Endothelial cell of umbilical vein (primary cell): ENCODE results near the gene SPON1. TPM values are rescaled to one million over a fixed set of nuclear protein-coding genes. Genes with fewer than 3 reads are reported as not detected.

ENCODE experiments used
- BruUV-seq: library from RNA; stranded (reverse); fragments of 400-500 nt; replicated peaks from 2 replicates; lab custom pipeline; 2021; lab: Mats Ljungman, UMichigan
- CTCF ChIA-PET: fragments of 300-600, 350-600 bp; sonication (Branson Sonifier 250); formaldehyde crosslinking; loops from one replicate; lab custom pipeline; 2021; ENCODE audit warnings: antibody characterized with exemption, inconsistent platforms; lab: Charles Lee
- POLR2A ChIA-PET: fragments of 300-600, 350-600 bp; sonication (Branson Sonifier 250); formaldehyde crosslinking; loops from one replicate; lab custom pipeline; 2021; ENCODE audit warnings: antibody characterized with exemption, inconsistent platforms; lab: Charles Lee
- DNase-seq: peaks from one replicate; pipeline ENCODE4 v3.0.0-alpha.2; 2011; ENCODE audit warnings: low read depth, low spot score
- FAIRE-seq: peaks from 2 replicates; lab custom pipeline; 2011; peaks lifted over from hg19 to GRCh38; lab: Jason Lieb, UNC
- H2AFZ ChIP-seq: 2 replicates; pipeline ENCODE4 v1.6.0; 2012; ENCODE audit warnings: low read depth, low read length, control low read depth, inconsistent platforms
- H3K27ac ChIP-seq: 2 replicates; pipeline ENCODE4 v1.5.1; 2011; ENCODE audit warnings: low read depth, mild to moderate bottlenecking, control low read depth, low read length, moderate library complexity; ENCODE audit not compliant: insufficient read depth
- H3K27me3 ChIP-seq, 2 experiments: 2 replicates each; pipeline versions ENCODE4 v1.6.0 to v1.6.1; 2011; ENCODE audit warnings: low read length in 2 of 2, mixed read lengths in 1 of 2; ENCODE audit not compliant: control insufficient read depth in 2 of 2, insufficient read depth in 2 of 2
- H3K36me3 ChIP-seq, 2 experiments: 2 replicates in 1 of 2; 3 replicates in 1 of 2; pipeline ENCODE4 v1.5.1; 2011; ENCODE audit warnings: low read length in 2 of 2, mild to moderate bottlenecking in 1 of 2, moderate library complexity in 1 of 2; ENCODE audit not compliant: control insufficient read depth in 2 of 2, insufficient read depth in 2 of 2; ENCODE audit errors: extremely low read depth in 1 of 2
- H3K4me1 ChIP-seq: 3 replicates; pipeline ENCODE4 v1.5.1; 2011; ENCODE audit warnings: mild to moderate bottlenecking, low read length; ENCODE audit not compliant: control insufficient read depth, insufficient read depth; ENCODE audit errors: extremely low read depth
- H3K4me2 ChIP-seq: 2 replicates; pipeline ENCODE4 v1.6.1; 2011; ENCODE audit warnings: low read length, control low read depth, mixed read lengths; ENCODE audit not compliant: insufficient read depth
- H3K4me3 ChIP-seq, 3 experiments: fragments of 200-600 bp in 1 of 3; sonication (generic), shearing (Covaris generic) in 1 of 3; replicated peaks in 1 of 3; 2 replicates each; pipeline ENCODE4 v1.5.1; 2011 to 2016; ENCODE audit warnings: control low read depth in 3 of 3, low read length in 3 of 3, mild to moderate bottlenecking in 2 of 3, inconsistent platforms in 1 of 3, low read depth in 1 of 3, moderate library complexity in 1 of 3; ENCODE audit not compliant: insufficient read depth in 1 of 3
- H3K79me2 ChIP-seq: 2 replicates; pipeline ENCODE4 v1.6.0; 2012; ENCODE audit warnings: low read length, inconsistent platforms; ENCODE audit not compliant: control insufficient read depth, insufficient read depth
- H3K9ac ChIP-seq: replicated peaks from 2 replicates; pipeline ENCODE3; 2011; ENCODE audit warnings: low read length, control low read depth; ENCODE audit not compliant: insufficient read depth; ENCODE audit errors: extremely low read depth
- H3K9me1 ChIP-seq: replicated peaks from 3 replicates; pipeline ENCODE4 v1.6.0; 2011; ENCODE audit warnings: mild to moderate bottlenecking, low read length; ENCODE audit not compliant: control insufficient read depth, insufficient read depth; ENCODE audit errors: extremely low read depth
- H3K9me3 ChIP-seq: replicated peaks from 2 replicates; pipeline ENCODE4 v1.5.1; 2012; ENCODE audit warnings: low read length, inconsistent platforms; ENCODE audit not compliant: control insufficient read depth, insufficient read depth
- H4K20me1 ChIP-seq: replicated peaks from 2 replicates; pipeline ENCODE3; 2011; ENCODE audit warnings: mild to moderate bottlenecking, low read length; ENCODE audit not compliant: control insufficient read depth, insufficient read depth; ENCODE audit errors: extremely low read depth
- CTCF ChIP-seq, 2 donors: IDR thresholded peaks; 1 replicate in 1 of 2; 2 replicates in 1 of 2; pipeline ENCODE4 v1.5.1; 2011; ENCODE audit warnings: low read length in 2 of 2, mild to moderate bottlenecking in 2 of 2, moderate library complexity in 2 of 2, control low read depth in 1 of 2, inconsistent platforms in 1 of 2, low read depth in 1 of 2; ENCODE audit not compliant: insufficient read depth in 1 of 2; ENCODE audit errors: extremely low read depth in 1 of 2
- EZH2 ChIP-seq: IDR thresholded peaks from 2 replicates; pipeline ENCODE4 v1.6.1; 2012; ENCODE audit warnings: borderline replicate concordance, low read depth, mild to moderate bottlenecking, moderate library complexity, low read length, inconsistent platforms; ENCODE audit not compliant: severe bottlenecking
- FOS ChIP-seq: IDR thresholded peaks from 2 replicates; pipeline ENCODE4 v1.6.1; 2011; ENCODE audit warnings: mild to moderate bottlenecking, low read length, moderate library complexity, borderline replicate concordance; ENCODE audit not compliant: insufficient read depth
- GATA2 ChIP-seq: IDR thresholded peaks from 2 replicates; pipeline ENCODE4 v1.7.0; 2011; ENCODE audit warnings: low read depth, mild to moderate bottlenecking, moderate library complexity, mixed read lengths, low read length; ENCODE audit not compliant: insufficient read length, insufficient read depth
- JUN ChIP-seq: IDR thresholded peaks from 2 replicates; pipeline ENCODE4 v1.6.1; 2011; ENCODE audit warnings: borderline replicate concordance, low read depth; ENCODE audit not compliant: insufficient read length, insufficient read depth
- MAX ChIP-seq: IDR thresholded peaks from 2 replicates; pipeline ENCODE4 v1.6.1; 2011; ENCODE audit not compliant: insufficient read depth, insufficient read length
- MYC ChIP-seq: IDR thresholded peaks from one replicate; pipeline ENCODE4 v1.6.1; 2011; ENCODE audit warnings: mild to moderate bottlenecking, low read depth, low read length
- POLR2A ChIP-seq: IDR thresholded peaks from 2 replicates; pipeline ENCODE4 v1.6.1; 2012; ENCODE audit warnings: low read depth, mild to moderate bottlenecking, control low read depth, low read length
- POLR2AphosphoS5 ChIP-seq: IDR thresholded peaks from 2 replicates; pipeline ENCODE4 v1.6.1; 2012; ENCODE audit warnings: low read depth, mild to moderate bottlenecking, control low read depth, low read length, moderate library complexity; ENCODE audit not compliant: insufficient read depth
- dilution Hi-C: fragments of 300-500 bp; cut with MboI; formaldehyde crosslinking; loops from one replicate; pipeline ENCODE4 v1.15.0; 2019; ENCODE audit warnings: low sequenced_read_pairs; ENCODE audit not compliant: extremely low pct_ligation_motif_present
- intact Hi-C: fragments of 100-400 bp; cut with micrococcal nuclease; formaldehyde crosslinking; loops from one replicate; pipeline ENCODE4 v1.10.0; 2022
- polyA plus RNA-seq, 4 experiments: library from polyadenylated mRNA; depleted of rRNA in 3 of 4; stranded (reverse) in 3 of 4; unstranded in 1 of 4; fragments of >200 nt; gene quantifications; 2 replicates each; pipeline versions ENCODE4 v1.2.1 to v1.2.3, GENCODE V29; 2011 to 2012; ENCODE audit warnings: missing spikeins in 1 of 4
- total RNA-seq: library from RNA; stranded (reverse); gene quantifications from 2 replicates; pipeline ENCODE4 v1.2.3, GENCODE V29; 2021

The SPON1 gene
- total and polyA plus RNA-seq, 2 donors (not counting 3 experiments of a cell fraction or from before 2014, with no cell fraction given): 0.31 TPM; not detected in 1

GRCh38 chr11:14109742-14110141 lies 147.2 kb downstream of the SPON1 start:
- no peaks in the 10 kb centered on the region for H3K9me1 ChIP-seq
- no peak overlapping the region for H3K4me3 ChIP-seq
- ChIA-PET POLR2A (no interaction called here), CTCF (interaction anchor here (1.9 kb wide), 1 partner anchor 13 kb away, joined by 5 read pairs; no protein-coding TSS in a partner anchor)
- dilution Hi-C loops: no loop called here
- peaks cover 0 to 3% of the 10 kb centered on the region in 2 experiments for H3K27me3 ChIP-seq
- intact Hi-C loops: no loop called here
- no peak for FAIRE-seq
- H3K9me3 ChIP-seq: no peaks in the 10 kb centered on the region
- no peak overlapping the region for H3K4me2 ChIP-seq
- H3K79me2 ChIP-seq: no peaks in the 10 kb centered on the region
- no peak for DNase-seq
- BruUV-seq: no TSS peak
- TF ChIP-seq POLR2A (no peak), MYC (no peak), MAX (no peak), CTCF (IDR thresholded peaks at IDR 0.05; ENCODE audit: extremely low read depth in 1 of 2, insufficient read depth in 1 of 2, low read depth in 1 of 2, low read length in 2 of 2) (no peak)
- H2AFZ ChIP-seq: no peak overlapping the region
- H3K36me3 ChIP-seq: no peaks in the 10 kb centered on the region
- H3K27ac ChIP-seq: no peak overlapping the region
- H3K9ac ChIP-seq: no peak overlapping the region
- no peaks in the 10 kb centered on the region for H3K4me1 ChIP-seq
- H4K20me1 ChIP-seq: no peaks in the 10 kb centered on the region

- CTCF ChIA-PET: no interaction called here
- no TSS peak for BruUV-seq
- H3K27ac ChIP-seq: no peak overlapping the region
- no peak overlapping the region for H2AFZ ChIP-seq
- H4K20me1 ChIP-seq: no peaks in the 10 kb centered on the region
- dilution Hi-C loops (no loop called here), intact Hi-C loops (no loop called here)
- POLR2A ChIA-PET: no interaction called here
- no peaks in the 10 kb centered on the region for H3K9me1 ChIP-seq
- H3K4me1 ChIP-seq: no peaks in the 10 kb centered on the region
- H3K4me3 ChIP-seq: no peak overlapping the region
- no peak for TF ChIP-seq FOS
- no peak for TF ChIP-seq MYC
- no peak for TF ChIP-seq EZH2
- TF ChIP-seq MAX: no peak
- TF ChIP-seq POLR2AphosphoS5: no peak
- TF ChIP-seq POLR2A: no peak
- TF ChIP-seq CTCF (IDR thresholded peaks at IDR 0.05; ENCODE audit: extremely low read depth in 1 of 2, insufficient read depth in 1 of 2, low read depth in 1 of 2, low read length in 2 of 2): no peak
- TF ChIP-seq JUN: no peak
- TF ChIP-seq GATA2: no peak
- no peak for DNase-seq
- H3K9ac ChIP-seq: no peak overlapping the region
- H3K4me2 ChIP-seq: no peak overlapping the region
- no peaks in the 10 kb centered on the region for H3K36me3 ChIP-seq
- H3K9me3 ChIP-seq: no peaks in the 10 kb centered on the region
- peaks cover 0 to 3% of the 10 kb centered on the region in 2 experiments for H3K27me3 ChIP-seq
- no peaks in the 10 kb centered on the region for H3K79me2 ChIP-seq
- no peak for FAIRE-seq
Observed at GRCh38 chr11:14110629-14111028, 148.1 kb downstream of the SPON1 start.
